ENCODE results near the gene OTOGL.

OTOGL gene

GRCh38 chr12:80166751-80167150 lies 67.4 kb downstream of the OTOGL start:
- no peak for FAIRE-seq
- TF ChIP-seq, protein P1, sequence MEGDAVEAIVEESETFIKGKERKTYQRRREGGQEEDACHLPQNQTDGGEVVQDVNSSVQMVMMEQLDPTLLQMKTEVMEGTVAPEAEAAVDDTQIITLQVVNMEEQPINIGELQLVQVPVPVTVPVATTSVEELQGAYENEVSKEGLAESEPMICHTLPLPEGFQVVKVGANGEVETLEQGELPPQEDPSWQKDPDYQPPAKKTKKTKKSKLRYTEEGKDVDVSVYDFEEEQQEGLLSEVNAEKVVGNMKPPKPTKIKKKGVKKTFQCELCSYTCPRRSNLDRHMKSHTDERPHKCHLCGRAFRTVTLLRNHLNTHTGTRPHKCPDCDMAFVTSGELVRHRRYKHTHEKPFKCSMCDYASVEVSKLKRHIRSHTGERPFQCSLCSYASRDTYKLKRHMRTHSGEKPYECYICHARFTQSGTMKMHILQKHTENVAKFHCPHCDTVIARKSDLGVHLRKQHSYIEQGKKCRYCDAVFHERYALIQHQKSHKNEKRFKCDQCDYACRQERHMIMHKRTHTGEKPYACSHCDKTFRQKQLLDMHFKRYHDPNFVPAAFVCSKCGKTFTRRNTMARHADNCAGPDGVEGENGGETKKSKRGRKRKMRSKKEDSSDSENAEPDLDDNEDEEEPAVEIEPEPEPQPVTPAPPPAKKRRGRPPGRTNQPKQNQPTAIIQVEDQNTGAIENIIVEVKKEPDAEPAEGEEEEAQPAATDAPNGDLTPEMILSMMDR (IDR thresholded peaks at IDR 0.05; ENCODE audit: insufficient read depth, missing control alignments): no peak
- no peak for DNase-seq (ENCODE audit: insufficient read length, low spot score)

- TF ChIP-seq, protein P1 (IDR thresholded peaks at IDR 0.05; ENCODE audit: insufficient read depth, missing control alignments): no peak
- no peak for DNase-seq (ENCODE audit: insufficient read length, low spot score)
- peak; percentile 32 for FAIRE-seq
Measured at GRCh38 chr12:80168936-80169335, 69.6 kb downstream of the OTOGL start.

- TF ChIP-seq, protein P1 (IDR thresholded peaks at IDR 0.05; ENCODE audit: insufficient read depth, missing control alignments): no peak
- FAIRE-seq (no peak), DNase-seq (ENCODE audit: insufficient read length, low spot score) (no peak)
Measured at GRCh38 chr12:80170915-80171314, 71.6 kb downstream of the OTOGL start.

DNA sequence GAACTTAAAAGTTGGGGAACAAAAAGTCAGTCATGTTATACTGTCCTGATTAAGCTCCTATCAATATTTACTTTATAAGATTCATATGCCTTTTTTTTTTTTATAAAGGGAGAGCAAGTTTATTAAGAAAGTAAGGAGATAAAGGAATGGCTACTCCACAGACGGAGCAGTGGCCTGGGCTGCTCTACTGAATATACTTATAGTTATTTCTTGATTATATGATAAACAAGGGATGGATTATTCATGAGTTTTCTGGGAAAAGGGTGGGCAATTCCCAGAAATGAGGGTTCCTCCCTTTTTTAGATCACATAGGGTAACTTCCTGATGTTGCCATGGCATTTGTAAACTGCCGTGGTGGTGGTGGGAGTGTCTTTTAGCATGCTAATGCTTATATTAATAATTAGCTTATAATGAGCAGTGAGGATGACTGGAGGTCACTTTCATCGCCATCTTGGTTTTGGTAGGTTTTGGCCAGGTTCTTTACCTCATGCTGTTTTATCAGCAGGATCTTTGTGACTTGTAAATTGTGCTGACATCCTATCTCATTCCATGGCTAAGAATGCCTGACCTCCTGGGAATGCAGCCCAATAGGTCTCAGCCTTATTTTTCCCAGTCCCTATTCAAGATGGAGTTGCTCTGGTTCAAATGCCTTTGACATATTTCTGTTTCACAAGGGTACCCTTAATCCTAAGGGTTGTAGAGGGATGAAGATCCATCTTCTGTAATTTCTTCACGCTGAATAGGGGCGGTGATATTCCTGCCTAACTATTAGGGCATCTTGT lies 73.9 kb downstream of the OTOGL start:
- DNase-seq (ENCODE audit: insufficient read length, low spot score): no peak
- TF ChIP-seq, protein P1 (IDR thresholded peaks at IDR 0.05; ENCODE audit: insufficient read depth, missing control alignments): no peak
- FAIRE-seq: no peak

- TF ChIP-seq, protein P1 (IDR thresholded peaks at IDR 0.05; ENCODE audit: insufficient read depth, missing control alignments): no peak
- FAIRE-seq: no peak
- DNase-seq (ENCODE audit: insufficient read length, low spot score): no peak
Measured at GRCh38 chr12:80175307-80175930, 76.1 kb downstream of the OTOGL start.

DNA sequence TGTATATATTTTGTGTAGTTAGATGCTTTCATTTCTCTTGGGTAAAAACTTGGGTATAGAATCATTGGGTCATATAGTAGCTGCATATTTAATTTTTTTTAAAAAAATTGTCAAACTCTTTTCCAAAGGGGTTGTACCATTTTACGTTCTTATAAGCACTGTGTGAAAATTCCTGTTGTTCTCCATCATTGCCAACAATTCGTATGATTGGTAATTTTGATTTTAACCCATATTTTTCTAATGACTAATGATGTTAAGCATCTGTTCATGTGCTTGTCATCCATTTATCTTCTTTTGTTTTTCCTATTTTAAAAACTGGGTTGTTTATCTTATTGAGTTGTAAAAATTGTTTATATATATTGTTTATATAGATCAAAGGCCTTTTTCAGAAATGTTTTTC lies 77.4 kb downstream of the OTOGL start:
- FAIRE-seq (no peak), DNase-seq (ENCODE audit: insufficient read length, low spot score) (no peak)
- TF ChIP-seq, protein P1 (IDR thresholded peaks at IDR 0.05; ENCODE audit: insufficient read depth, missing control alignments): no peak

DNA sequence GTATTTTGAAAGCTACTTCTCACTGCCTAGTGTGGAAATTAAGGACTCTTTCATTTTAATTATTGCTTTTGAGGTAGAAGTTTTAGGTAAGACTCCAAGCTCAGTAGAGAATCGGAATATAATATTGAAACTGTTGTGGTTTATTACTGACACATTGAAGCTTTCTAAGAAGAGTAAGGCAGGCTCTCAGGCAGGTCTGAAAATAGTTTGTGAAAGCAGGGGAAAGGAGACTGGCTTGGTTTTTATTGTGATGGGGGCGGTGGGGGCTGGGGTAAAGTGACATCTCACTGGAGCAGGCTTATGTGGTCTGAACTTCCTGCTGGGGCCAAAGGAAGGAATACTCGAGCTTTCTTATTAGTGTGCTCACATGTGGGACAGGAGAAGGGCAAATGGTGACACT lies 79.5 kb downstream of the OTOGL start:
- no peak for FAIRE-seq
- TF ChIP-seq, protein P1 (IDR thresholded peaks at IDR 0.05; ENCODE audit: insufficient read depth, missing control alignments): no peak

More for the DNA sequence above, 79.5 kb downstream of the OTOGL start:
- DNase-seq (ENCODE audit: insufficient read length, low spot score): no peak

Data from D721Med (cell line).